Measurements from ENCODE around the gene P2RY8. TPM values are rescaled to one million over a fixed set of nuclear protein-coding genes. Genes with fewer than 3 reads are reported as not detected.

P2RY8 gene
- total RNA-seq, 1 experiment from 2014 or later = 0.44 TPM

DNA sequence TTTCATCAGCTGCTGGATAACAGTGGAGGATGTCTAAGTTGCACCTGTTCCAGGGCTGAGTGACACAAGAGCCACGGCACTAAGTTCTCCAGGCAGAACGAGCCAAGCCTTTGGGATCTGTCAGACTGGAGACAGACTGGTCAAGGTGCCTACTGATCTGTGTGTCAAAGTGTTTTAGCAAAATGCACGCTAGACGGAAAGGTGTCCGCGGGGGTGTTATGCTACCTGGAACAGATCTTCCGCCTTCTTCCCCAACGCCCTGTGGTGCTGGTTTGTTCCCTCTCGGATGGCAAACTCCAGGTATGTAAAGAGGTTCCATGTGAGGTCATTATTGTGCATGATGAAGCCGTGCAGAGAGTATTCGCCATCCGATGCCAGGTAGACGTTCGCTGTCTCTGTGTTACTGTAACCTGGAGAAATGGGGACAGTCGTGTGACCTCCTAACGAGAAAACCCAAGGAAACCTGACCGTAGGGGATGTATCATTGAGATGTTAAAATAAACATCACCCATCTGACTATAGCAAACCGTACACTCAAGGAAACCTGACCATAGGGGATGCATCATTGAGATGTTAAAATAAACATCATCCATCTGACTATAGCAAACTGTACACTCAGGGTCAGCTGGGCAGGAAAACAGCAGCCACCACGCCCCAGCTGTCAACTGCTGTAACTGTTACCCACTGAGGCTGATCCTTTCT is 115.4 kb downstream of the P2RY8 start:
- no peak overlapping the region for H3K4me2 ChIP-seq (ENCODE audit: low read length)
- ChIA-PET CTCF (no interaction called here), RAD21 (ENCODE audit: low non-redundant PET in 1 of 2, low total read pairs in 2 of 2, uncharacterized antibody in 2 of 2, unreplicated experiment in 2 of 2) (no interaction called here), POLR2A (no interaction called here)
- H3K36me3 ChIP-seq (ENCODE audit: control insufficient read depth in 1 of 2, insufficient read depth in 2 of 2, low read length in 2 of 2) = peaks cover 2 to 34% of the 10 kb centered on the region in 2 experiments; a peak in 3 of 4 replicates
- DNase-seq (ENCODE audit: low read depth, low spot score) (no peak), ATAC-seq (no peak)
- intact Hi-C loops (cut with micrococcal nuclease) = no loop called here
- H4K20me1 ChIP-seq (ENCODE audit: insufficient read depth) = no peaks in the 10 kb centered on the region
- no peak for TF ChIP-seq POLR2A (IDR thresholded peaks at IDR 0.05; ENCODE audit: borderline replicate concordance, extremely low read depth, insufficient read depth, insufficient read length)
- TF ChIP-seq, protein P1, sequence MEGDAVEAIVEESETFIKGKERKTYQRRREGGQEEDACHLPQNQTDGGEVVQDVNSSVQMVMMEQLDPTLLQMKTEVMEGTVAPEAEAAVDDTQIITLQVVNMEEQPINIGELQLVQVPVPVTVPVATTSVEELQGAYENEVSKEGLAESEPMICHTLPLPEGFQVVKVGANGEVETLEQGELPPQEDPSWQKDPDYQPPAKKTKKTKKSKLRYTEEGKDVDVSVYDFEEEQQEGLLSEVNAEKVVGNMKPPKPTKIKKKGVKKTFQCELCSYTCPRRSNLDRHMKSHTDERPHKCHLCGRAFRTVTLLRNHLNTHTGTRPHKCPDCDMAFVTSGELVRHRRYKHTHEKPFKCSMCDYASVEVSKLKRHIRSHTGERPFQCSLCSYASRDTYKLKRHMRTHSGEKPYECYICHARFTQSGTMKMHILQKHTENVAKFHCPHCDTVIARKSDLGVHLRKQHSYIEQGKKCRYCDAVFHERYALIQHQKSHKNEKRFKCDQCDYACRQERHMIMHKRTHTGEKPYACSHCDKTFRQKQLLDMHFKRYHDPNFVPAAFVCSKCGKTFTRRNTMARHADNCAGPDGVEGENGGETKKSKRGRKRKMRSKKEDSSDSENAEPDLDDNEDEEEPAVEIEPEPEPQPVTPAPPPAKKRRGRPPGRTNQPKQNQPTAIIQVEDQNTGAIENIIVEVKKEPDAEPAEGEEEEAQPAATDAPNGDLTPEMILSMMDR (IDR thresholded peaks at IDR 0.05 in 2 of 3, conservative IDR thresholded peaks at IDR 0.05 in 1 of 3; ENCODE audit: borderline replicate concordance in 1 of 3, insufficient read depth in 1 of 3, low read depth in 2 of 3, low read length in 2 of 3) = no peak
- H3K9ac ChIP-seq (ENCODE audit: low read length) = no peak overlapping the region
- no peak overlapping the region for H3K4me3 ChIP-seq (replicated peaks in 1 of 2; ENCODE audit: low read depth in 1 of 2, low read length in 2 of 2)
- BruUV-seq (replicated peaks) = no TSS peak
- no peaks in the 10 kb centered on the region for H3K79me2 ChIP-seq (ENCODE audit: insufficient read depth, low read length)
- no peak overlapping the region for H3K27ac ChIP-seq (ENCODE audit: low read depth, low read length)
- peaks cover 0 to 5% of the 10 kb centered on the region in 2 experiments; a peak in 1 of 4 replicates for H3K9me3 ChIP-seq (ENCODE audit: control insufficient read depth in 1 of 2, insufficient read depth in 1 of 2, low read depth in 1 of 2, low read length in 2 of 2)
- H3K27me3 ChIP-seq (ENCODE audit: insufficient read depth, low read length) = no peaks in the 10 kb centered on the region
- H3K4me1 ChIP-seq (ENCODE audit: control insufficient read depth in 1 of 2, insufficient read depth in 2 of 2, low read length in 2 of 2) = no peaks in the 10 kb centered on the region
- H3K9me2 ChIP-seq (ENCODE audit: insufficient read depth) = no peaks in the 10 kb centered on the region
- no peak overlapping the region for H2AFZ ChIP-seq (ENCODE audit: low read depth, low read length, poor library complexity, severe bottlenecking)

DNA sequence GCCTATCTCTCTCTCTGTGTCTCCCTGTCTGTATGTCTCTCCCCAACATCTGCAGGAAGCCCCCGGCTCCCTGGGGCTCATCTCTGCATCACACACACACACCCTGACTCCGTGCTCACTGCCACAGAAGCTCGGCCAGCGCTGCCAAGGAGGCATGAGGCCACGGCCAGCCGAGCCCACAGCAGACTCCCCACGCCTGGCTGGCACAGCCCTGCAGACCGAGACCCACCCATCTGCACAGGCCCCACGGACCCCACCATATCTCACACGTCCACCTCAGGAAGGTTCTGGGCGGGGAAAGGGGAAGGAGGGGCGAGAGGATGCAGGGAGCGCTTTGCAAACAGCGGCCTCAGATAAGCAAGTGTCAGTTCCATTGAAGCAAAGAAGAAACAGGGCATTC is 116.6 kb downstream of the P2RY8 start:
- H3K9me2 ChIP-seq (ENCODE audit: insufficient read depth) = no peaks in the 10 kb centered on the region
- TF ChIP-seq RAD21 (IDR thresholded peaks at IDR 0.05; ENCODE audit: low read depth) (no peak), CEBPB (IDR thresholded peaks at IDR 0.05; ENCODE audit: low read depth) (no peak), SIN3A (IDR thresholded peaks at IDR 0.05; ENCODE audit: low read depth) (no peak), SP1 (IDR thresholded peaks at IDR 0.05; ENCODE audit: low read depth) (no peak), POLR2A (IDR thresholded peaks at IDR 0.05; ENCODE audit: borderline replicate concordance, extremely low read depth, insufficient read depth, insufficient read length) (no peak), EZH2phosphoT487 (IDR thresholded peaks at IDR 0.05; ENCODE audit: borderline replicate concordance) (no peak), SRF (IDR thresholded peaks at IDR 0.05; ENCODE audit: low read depth) (no peak)
- CTCF ChIA-PET = no interaction called here

More for the DNA sequence above, 116.6 kb downstream of the P2RY8 start:
- ChIA-PET RAD21 (ENCODE audit: low non-redundant PET in 1 of 2, low total read pairs in 2 of 2, uncharacterized antibody in 2 of 2, unreplicated experiment in 2 of 2) (no interaction called here), POLR2A (no interaction called here)
- Histone ChIP-seq H3K4me1 (ENCODE audit: control insufficient read depth in 1 of 2, insufficient read depth in 2 of 2, low read length in 2 of 2) (no peaks in the 10 kb centered on the region), H2AFZ (ENCODE audit: low read depth, low read length, poor library complexity, severe bottlenecking) (no peak overlapping the region), H3K79me2 (ENCODE audit: insufficient read depth, low read length) (no peaks in the 10 kb centered on the region), H3K9me3 (ENCODE audit: control insufficient read depth in 1 of 2, insufficient read depth in 1 of 2, low read depth in 1 of 2, low read length in 2 of 2) (peaks cover 0 to 5% of the 10 kb centered on the region in 2 experiments; a peak in 1 of 4 replicates), H3K36me3 (ENCODE audit: control insufficient read depth in 1 of 2, insufficient read depth in 2 of 2, low read length in 2 of 2) (peaks cover 0 to 30% of the 10 kb centered on the region in 2 experiments; a peak in 2 of 4 replicates), H3K27me3 (ENCODE audit: insufficient read depth, low read length) (no peaks in the 10 kb centered on the region), H3K4me3 (replicated peaks in 1 of 2; ENCODE audit: low read depth in 1 of 2, low read length in 2 of 2) (no peak overlapping the region), H3K27ac (ENCODE audit: low read depth, low read length) (no peak overlapping the region), H3K9ac (ENCODE audit: low read length) (no peak overlapping the region), H3K4me2 (ENCODE audit: low read length) (no peak overlapping the region), H4K20me1 (ENCODE audit: insufficient read depth) (no peaks in the 10 kb centered on the region)
- DNase-seq (ENCODE audit: low read depth, low spot score) = no peak
- no TSS peak for BruUV-seq (replicated peaks)
- intact Hi-C loops (cut with micrococcal nuclease) = no loop called here
- ATAC-seq = no peak

Measured in HCT116 (cell line).